Endometrial microvascular endothelial cells (primary cell): Measurements from ENCODE around the gene APEH. TPM values are rescaled to one million over a fixed set of nuclear protein-coding genes. Genes with fewer than 3 reads are reported as not detected.

ENCODE experiments used
- in situ Hi-C: cut with HindIII; loops from 2 replicates; pipeline ENCODE4 v1.10.0; 2017; ENCODE audit warnings: low sequenced_read_pairs, low pct_unique_long_range_greater_than_20kb; ENCODE audit errors: inconsistent ontology term
- total RNA-seq: library from RNA; depleted of rRNA; stranded (reverse); fragments of >200 nt; gene quantifications from one replicate; pipeline ENCODE4 v1.2.3, GENCODE V29; 2015; ENCODE audit errors: inconsistent ontology term

The APEH gene
- total RNA-seq, 1 donor from 2014 or later = 106 TPM

- in situ Hi-C loops = no loop called here
Observed at GRCh38 chr3:49648354-49649019, 25.7 kb upstream of the APEH start.

GRCh38 chr3:49649576-49649975 is 24.6 kb upstream of the APEH start:
- in situ Hi-C loops = no loop called here

GRCh38 chr3:49650177-49650576 is 24.0 kb upstream of the APEH start:
- in situ Hi-C loops = no loop called here

- in situ Hi-C loops = no loop called here
Observed at GRCh38 chr3:49650637-49651036, 23.5 kb upstream of the APEH start.

GRCh38 chr3:49652218-49652902 is 21.8 kb upstream of the APEH start:
- in situ Hi-C loops = no loop called here

- in situ Hi-C loops = no loop called here
Observed at GRCh38 chr3:49652903-49653415, 21.2 kb upstream of the APEH start.

- in situ Hi-C loops = no loop called here
Observed at GRCh38 chr3:49653621-49654020, 20.5 kb upstream of the APEH start.

- in situ Hi-C loops = no loop called here
Observed at GRCh38 chr3:49654176-49654825, 19.9 kb upstream of the APEH start.

GRCh38 chr3:49654955-49655556 is 19.1 kb upstream of the APEH start:
- in situ Hi-C loops = no loop called here

GRCh38 chr3:49655731-49656285 is 18.3 kb upstream of the APEH start:
- in situ Hi-C loops = no loop called here

GRCh38 chr3:49656541-49657112 is 17.5 kb upstream of the APEH start:
- in situ Hi-C loops = no loop called here

- in situ Hi-C loops = no loop called here
Observed at GRCh38 chr3:49657208-49657915, 16.8 kb upstream of the APEH start.

GRCh38 chr3:49658711-49659110 is 15.4 kb upstream of the APEH start:
- in situ Hi-C loops = no loop called here

- in situ Hi-C loops = no loop called here
Observed at GRCh38 chr3:49659756-49660155, 14.4 kb upstream of the APEH start.

- in situ Hi-C loops = no loop called here
Observed at GRCh38 chr3:49661281-49661680, 12.9 kb upstream of the APEH start.

- in situ Hi-C loops = no loop called here
Observed at GRCh38 chr3:49662021-49662420, 12.1 kb upstream of the APEH start.

- in situ Hi-C loops = no loop called here
Observed at GRCh38 chr3:49662720-49663413, 11.3 kb upstream of the APEH start.

- in situ Hi-C loops = no loop called here
Observed at GRCh38 chr3:49663831-49664230, 10.3 kb upstream of the APEH start.
